Sigmoid colon (tissue), 7 donors: ENCODE measurements around the gene ZNF319. TPM values are rescaled to one million over a fixed set of nuclear protein-coding genes. Genes with fewer than 3 reads are reported as not detected.

Experiments used
- DNase-seq: peaks from one replicate; pipeline ENCODE4 v3.0.0-alpha.2; 2019
- H3K27ac ChIP-seq, 4 donors: fragments of 200-600 bp; sonication (generic); one replicate each; pipeline ENCODE4 v1.5.1; 2016 to 2019; ENCODE audit warnings: mild to moderate bottlenecking in 1 of 4
- H3K27me3 ChIP-seq, 3 donors: fragments of 200-600 bp; sonication (generic); one replicate each; pipeline ENCODE4 v1.5.1; 2019; ENCODE audit warnings: mild to moderate bottlenecking in 1 of 3
- H3K36me3 ChIP-seq, 4 donors: fragments of 200-600 bp; sonication (generic); one replicate each; pipeline ENCODE4 v1.5.1; 2016 to 2019
- H3K4me1 ChIP-seq, 4 donors: fragments of 200-600 bp; sonication (generic); one replicate each; pipeline ENCODE4 v1.5.1; 2017 to 2019
- H3K4me3 ChIP-seq, 4 donors: fragments of 200-600 bp; sonication (generic); one replicate each; pipeline ENCODE4 v1.5.1; 2017 to 2019; ENCODE audit warnings: mild to moderate bottlenecking in 2 of 4, moderate library complexity in 1 of 4
- H3K9me3 ChIP-seq, 4 donors: fragments of 200-600 bp in 3 of 4; sonication (generic) in 3 of 4; one replicate each; pipeline versions ENCODE4 v1.5.1 to v1.6.1; 2013 to 2019
- EP300 ChIP-seq, 4 donors: sonication (generic); formaldehyde crosslinking; IDR thresholded peaks; one replicate each; pipeline ENCODE4 v1.6.1; 2017; ENCODE audit warnings: antibody characterized with exemption in 4 of 4
- POLR2A ChIP-seq, 2 donors: fragments of 450-650 bp; IDR thresholded peaks; one replicate each; pipeline ENCODE4 v1.6.1; 2016; ENCODE audit warnings: antibody characterized with exemption in 2 of 2, mild to moderate bottlenecking in 2 of 2, moderate library complexity in 2 of 2
- POLR2AphosphoS5 ChIP-seq, 4 donors: sonication (generic); formaldehyde crosslinking; IDR thresholded peaks; one replicate each; pipeline ENCODE4 v1.6.1; 2017; ENCODE audit warnings: antibody characterized with exemption in 4 of 4
- WGBS, 2 donors: extraction: QIAGEN DNeasy Blood & Tissue Kit; methylation state at CpG; one replicate each; pipeline ENCODE4 v1.1.7; 2013; 5-methylcytosine and 5-hydroxymethylcytosine counted together
- intact Hi-C: fragments of 100-400 bp; cut with DNase I; formaldehyde crosslinking; loops from one replicate; pipeline ENCODE4 v1.15.1; 2023
- polyA plus RNA-seq, 3 donors: library from polyadenylated mRNA; stranded (reverse); fragments of 200-250 nt; gene quantifications; one replicate each; pipeline ENCODE4 v1.2.3, GENCODE V29; 2013
- total RNA-seq, 4 donors: library from RNA; depleted of rRNA; stranded (reverse); fragments of >200 nt; gene quantifications; one replicate each; pipeline ENCODE4 v1.1.0, GENCODE V29; 2016
- TF ChIP-seq, protein P1 (sequence below), 4 experiments: fragments of 450-650 bp in 3 of 4; fragments of 200-600 bp in 1 of 4; IDR thresholded peaks; one replicate each; pipeline ENCODE4 v1.5.1; 2016 to 2019; ENCODE audit warnings: antibody characterized with exemption in 4 of 4, mild to moderate bottlenecking in 3 of 4, moderate library complexity in 2 of 4
- donor health status: healthy with polysubstance abuse.
- donor health status: Bipolar disorder and iron deficiency.
- donor health status: healthy.

The ZNF319 gene
- total and polyA plus RNA-seq, 7 donors = 1.2 to 5.7 (median 4.8) TPM

- Histone ChIP-seq H3K9me3 (no peaks in the 10 kb centered on the region), H3K4me1 (peaks cover 0 to 14% (median 3%) of the 10 kb centered on the region in 4 donors), H3K27me3 (no peaks in the 10 kb centered on the region), H3K27ac (no peak overlapping the region), H3K36me3 (peaks cover 7 to 27% (median 14%) of the 10 kb centered on the region in 4 donors), H3K4me3 (no peak overlapping the region)
- TF ChIP-seq, protein P1, sequence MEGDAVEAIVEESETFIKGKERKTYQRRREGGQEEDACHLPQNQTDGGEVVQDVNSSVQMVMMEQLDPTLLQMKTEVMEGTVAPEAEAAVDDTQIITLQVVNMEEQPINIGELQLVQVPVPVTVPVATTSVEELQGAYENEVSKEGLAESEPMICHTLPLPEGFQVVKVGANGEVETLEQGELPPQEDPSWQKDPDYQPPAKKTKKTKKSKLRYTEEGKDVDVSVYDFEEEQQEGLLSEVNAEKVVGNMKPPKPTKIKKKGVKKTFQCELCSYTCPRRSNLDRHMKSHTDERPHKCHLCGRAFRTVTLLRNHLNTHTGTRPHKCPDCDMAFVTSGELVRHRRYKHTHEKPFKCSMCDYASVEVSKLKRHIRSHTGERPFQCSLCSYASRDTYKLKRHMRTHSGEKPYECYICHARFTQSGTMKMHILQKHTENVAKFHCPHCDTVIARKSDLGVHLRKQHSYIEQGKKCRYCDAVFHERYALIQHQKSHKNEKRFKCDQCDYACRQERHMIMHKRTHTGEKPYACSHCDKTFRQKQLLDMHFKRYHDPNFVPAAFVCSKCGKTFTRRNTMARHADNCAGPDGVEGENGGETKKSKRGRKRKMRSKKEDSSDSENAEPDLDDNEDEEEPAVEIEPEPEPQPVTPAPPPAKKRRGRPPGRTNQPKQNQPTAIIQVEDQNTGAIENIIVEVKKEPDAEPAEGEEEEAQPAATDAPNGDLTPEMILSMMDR (IDR thresholded peaks at IDR 0.05) = no peak
- TF ChIP-seq EP300 (IDR thresholded peaks at IDR 0.05) (no peak), POLR2AphosphoS5 (IDR thresholded peaks at IDR 0.05) (no peak), POLR2A (IDR thresholded peaks at IDR 0.05) (no peak)
- 86 to 87% methylated on average over 11 of the region's 11 CpGs for WGBS, 2 donors
- intact Hi-C loops = no loop called here
- DNase-seq = peak; percentile 61
Measured at GRCh38 chr16:57991551-57992059, 8.9 kb downstream of the ZNF319 start.

DNA sequence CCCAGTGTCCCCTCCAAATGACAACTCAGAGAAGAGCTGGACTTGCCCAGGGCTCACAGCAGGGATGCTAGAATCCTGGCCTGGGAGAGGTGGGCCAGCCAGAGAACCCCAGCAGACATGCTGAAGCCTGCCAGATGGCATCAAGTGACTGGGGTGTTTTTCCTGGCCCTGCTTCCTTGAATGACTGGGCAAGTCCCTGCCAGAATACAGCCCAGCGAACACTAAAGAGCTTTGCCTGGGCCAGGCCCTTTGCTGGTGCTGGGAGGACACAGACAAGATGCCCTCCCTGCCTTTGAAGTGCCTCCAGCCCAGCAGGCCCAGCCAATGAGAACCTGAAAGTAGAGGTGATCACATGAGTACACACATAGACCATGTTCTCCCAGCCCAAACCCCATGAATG is 11.5 kb downstream of the ZNF319 start:
- Histone ChIP-seq H3K4me3 (no peak overlapping the region), H3K4me1 (peaks cover 0 to 19% (median 17%) of the 10 kb centered on the region in 4 donors), H3K27me3 (peaks cover 0 to 8% (median 5%) of the 10 kb centered on the region in 3 donors), H3K27ac (no peak overlapping the region), H3K9me3 (no peaks in the 10 kb centered on the region), H3K36me3 (peaks cover 0 to 2% (median under 1%) of the 10 kb centered on the region in 4 donors)
- WGBS, 2 donors = 67 to 71% methylated on average over 1 of the region's 1 CpG
- DNase-seq = peak; percentile 65
- no peak for TF ChIP-seq EP300 (IDR thresholded peaks at IDR 0.05)
- TF ChIP-seq, protein P1 (IDR thresholded peaks at IDR 0.05) = no peak
- intact Hi-C loops = no loop called here

DNA sequence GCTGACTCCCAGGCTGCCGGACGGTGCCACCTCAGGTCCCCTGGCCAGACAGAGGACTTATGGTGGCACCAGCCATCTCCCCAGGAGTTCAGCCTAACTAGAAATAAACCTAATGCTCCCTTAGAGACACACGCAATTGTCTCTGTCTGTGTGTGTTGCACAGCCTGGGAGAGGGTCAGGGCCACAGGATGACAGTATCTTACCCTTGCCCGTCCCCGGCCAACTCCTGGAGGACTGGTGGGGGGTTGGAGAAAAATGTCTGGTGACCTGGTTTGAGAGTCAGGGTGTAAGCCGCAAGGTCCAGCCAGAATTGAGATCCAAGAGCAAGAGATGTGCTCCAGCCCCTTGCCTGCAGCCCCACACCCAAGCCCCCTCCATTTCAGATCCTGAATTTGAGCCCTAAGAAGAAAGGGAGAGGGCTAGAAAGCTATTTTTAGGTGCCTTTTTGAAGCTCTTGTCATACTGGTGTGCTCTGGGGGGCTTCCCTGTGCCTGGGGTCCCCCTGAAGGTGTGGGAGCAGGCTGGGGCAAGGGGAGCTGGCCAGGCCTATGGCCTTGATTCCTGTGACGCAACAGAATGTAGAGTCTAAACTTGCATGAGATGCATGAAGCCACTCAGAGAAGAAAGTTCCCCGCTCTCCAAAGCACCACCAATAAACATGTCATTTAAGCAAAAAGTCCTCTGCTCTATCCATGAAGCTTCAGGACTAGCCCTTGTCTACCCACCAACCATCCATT is 12.9 kb downstream of the ZNF319 start:
- 96 to 97% methylated on average over 8 of the region's 8 CpGs for WGBS, 2 donors
- DNase-seq = no peak
- H3K27me3 ChIP-seq = peaks cover 0 to 8% (median 5%) of the 10 kb centered on the region in 3 donors
- H3K27ac ChIP-seq = no peak overlapping the region
- peaks cover 0 to 19% (median 17%) of the 10 kb centered on the region in 4 donors for H3K4me1 ChIP-seq
- TF ChIP-seq POLR2A (IDR thresholded peaks at IDR 0.05) (no peak), POLR2AphosphoS5 (IDR thresholded peaks at IDR 0.05) (no peak), EP300 (IDR thresholded peaks at IDR 0.05) (no peak)
- TF ChIP-seq, protein P1 (IDR thresholded peaks at IDR 0.05) = no peak
- intact Hi-C loops = no loop called here
- H3K4me3 ChIP-seq = no peak overlapping the region
- H3K9me3 ChIP-seq = no peaks in the 10 kb centered on the region
- H3K36me3 ChIP-seq = no peaks in the 10 kb centered on the region

- TF ChIP-seq EP300 (IDR thresholded peaks at IDR 0.05) = no peak
- TF ChIP-seq POLR2AphosphoS5 (IDR thresholded peaks at IDR 0.05) = no peak
- TF ChIP-seq POLR2A (IDR thresholded peaks at IDR 0.05) = no peak
- TF ChIP-seq, protein P1 (IDR thresholded peaks at IDR 0.05) = no peak
- no peak overlapping the region for H3K27ac ChIP-seq
- intact Hi-C loops = no loop called here
- H3K27me3 ChIP-seq = peaks cover 0 to 8% (median 5%) of the 10 kb centered on the region in 3 donors
- no peaks in the 10 kb centered on the region for H3K9me3 ChIP-seq
- peak; percentile 36 for DNase-seq
- H3K4me3 ChIP-seq = no peak overlapping the region
- peaks cover 0 to 19% (median 17%) of the 10 kb centered on the region in 4 donors for H3K4me1 ChIP-seq
- WGBS, 2 donors = 49 to 68% methylated on average over 9 of the region's 9 CpGs
- no peaks in the 10 kb centered on the region for H3K36me3 ChIP-seq
Measured at GRCh38 chr16:57986196-57986595, 14.3 kb downstream of the ZNF319 start.
